Measurements from ENCODE around the gene PSMG2.

GRCh38 chr18:12774982-12775381 lies 72.1 kb downstream of the PSMG2 start:
- TF ChIP-seq CTCF (IDR thresholded peaks at IDR 0.05 in 2 of 3, conservative IDR thresholded peaks at IDR 0.05 in 1 of 3; ENCODE audit: borderline replicate concordance in 1 of 3, insufficient read depth in 1 of 3, low read depth in 2 of 3, low read length in 2 of 3) (no peak), YY1 (IDR thresholded peaks at IDR 0.05; ENCODE audit: extremely low read depth, insufficient replicate concordance, low read depth, low read length) (no peak), SP1 (IDR thresholded peaks at IDR 0.05; ENCODE audit: low read depth) (no peak), POLR2A (IDR thresholded peaks at IDR 0.05; ENCODE audit: borderline replicate concordance, extremely low read depth, insufficient read depth, insufficient read length) (no peak), MAX (IDR thresholded peaks at IDR 0.05) (no peak)
